Fibroblast of gingiva (primary cell): ENCODE measurements around the gene ORM1.

Experiments
- DNase-seq: peaks from one replicate; pipeline ENCODE4 v3.0.0-alpha.2; 2011; ENCODE audit warnings: low read depth

Gene ORM1

GRCh38 chr9:114344188-114344566 lies 21.3 kb downstream of the ORM1 start:
- no peak for DNase-seq

DNA sequence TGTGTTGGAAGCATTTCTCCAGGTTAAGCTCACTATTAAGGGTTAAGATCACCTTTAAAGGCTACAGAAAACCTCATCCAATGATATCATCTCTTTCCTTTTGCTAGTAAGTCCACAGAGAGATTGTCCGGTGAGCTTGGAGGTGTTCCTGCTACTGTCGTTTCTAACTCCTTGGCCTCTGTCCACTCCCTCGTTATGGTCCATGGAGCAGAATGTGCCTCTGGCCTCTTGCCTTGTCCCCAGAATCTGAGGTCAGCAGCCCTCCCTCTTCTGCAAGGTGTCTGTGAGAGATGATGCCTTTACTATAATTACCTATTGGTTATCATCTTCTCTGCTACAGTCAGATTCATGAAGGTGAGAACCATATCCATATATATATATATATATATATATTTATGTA lies 21.8 kb downstream of the ORM1 start:
- no peak for DNase-seq

- no peak for DNase-seq
Observed at GRCh38 chr9:114345493-114346065, 22.7 kb downstream of the ORM1 start.

DNA sequence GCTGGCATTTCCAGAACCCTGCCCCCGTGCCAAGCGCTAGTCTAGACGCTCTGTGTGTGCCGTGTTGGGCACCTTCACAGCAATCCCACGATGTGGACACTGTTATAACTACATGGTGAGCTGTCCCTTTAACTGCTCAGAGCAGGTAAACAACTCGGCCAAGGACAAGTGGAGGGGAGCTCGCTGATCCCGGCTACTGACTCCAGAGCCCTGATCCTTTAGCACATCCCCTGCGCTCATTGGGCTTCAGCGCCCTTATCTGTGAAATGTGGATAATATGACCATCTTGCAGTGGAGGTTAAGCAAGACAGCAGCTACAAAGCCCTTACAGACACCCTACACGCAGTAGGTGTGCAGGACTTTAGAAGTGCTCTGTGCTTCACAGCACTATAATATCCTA lies 23.2 kb downstream of the ORM1 start:
- no peak for DNase-seq

DNA sequence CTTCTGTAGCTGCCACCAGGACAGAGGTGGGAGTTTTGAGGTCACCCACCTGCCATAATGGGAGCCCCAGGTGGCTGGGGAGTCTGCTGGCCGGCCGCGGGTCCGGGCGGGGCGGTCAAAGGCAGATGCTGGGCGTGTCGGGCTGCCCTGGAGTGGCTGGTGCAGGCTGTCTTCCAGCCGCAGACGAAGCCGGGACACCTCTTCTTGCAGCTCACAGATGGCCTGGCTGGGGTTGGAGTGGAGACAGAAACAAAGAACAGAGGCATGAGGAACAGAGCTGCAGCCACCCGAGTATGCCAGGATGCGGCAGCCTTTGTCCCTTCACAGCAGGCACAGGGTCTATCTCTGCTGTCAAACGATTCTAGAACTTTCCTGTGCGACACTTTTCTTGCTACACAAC lies 24.8 kb downstream of the ORM1 start:
- DNase-seq: no peak

- no peak for DNase-seq
Observed at GRCh38 chr9:114348261-114348905, 25.5 kb downstream of the ORM1 start.

DNA sequence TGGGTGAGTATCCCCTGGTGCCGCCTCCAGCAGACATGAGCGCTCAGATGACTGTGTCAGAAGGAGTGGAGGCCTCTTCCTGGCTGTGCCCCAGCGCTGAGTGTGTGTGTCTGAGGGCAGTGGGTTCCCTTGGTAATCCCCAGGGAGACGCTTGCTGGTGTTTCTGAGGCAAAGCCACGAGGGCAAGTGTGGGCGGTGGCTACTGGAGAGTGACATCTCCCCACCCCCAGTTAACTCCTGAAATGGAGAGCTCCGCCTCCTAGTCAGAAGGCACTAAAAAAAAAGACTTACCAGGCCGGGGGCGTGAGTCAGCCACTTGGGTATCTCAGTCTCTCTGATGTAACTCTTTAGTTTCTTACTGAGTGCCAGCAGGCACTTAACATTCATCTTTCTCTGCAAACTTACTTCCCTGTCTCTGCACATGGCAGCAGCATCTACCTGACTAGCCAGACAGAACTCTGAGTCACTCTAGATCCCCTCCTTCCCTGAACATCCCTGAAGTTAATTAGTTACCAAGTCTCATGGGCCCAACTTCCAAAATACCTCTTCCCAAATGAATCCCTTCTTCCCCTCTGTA lies 26.1 kb downstream of the ORM1 start:
- peak; percentile 97 for DNase-seq

DNA sequence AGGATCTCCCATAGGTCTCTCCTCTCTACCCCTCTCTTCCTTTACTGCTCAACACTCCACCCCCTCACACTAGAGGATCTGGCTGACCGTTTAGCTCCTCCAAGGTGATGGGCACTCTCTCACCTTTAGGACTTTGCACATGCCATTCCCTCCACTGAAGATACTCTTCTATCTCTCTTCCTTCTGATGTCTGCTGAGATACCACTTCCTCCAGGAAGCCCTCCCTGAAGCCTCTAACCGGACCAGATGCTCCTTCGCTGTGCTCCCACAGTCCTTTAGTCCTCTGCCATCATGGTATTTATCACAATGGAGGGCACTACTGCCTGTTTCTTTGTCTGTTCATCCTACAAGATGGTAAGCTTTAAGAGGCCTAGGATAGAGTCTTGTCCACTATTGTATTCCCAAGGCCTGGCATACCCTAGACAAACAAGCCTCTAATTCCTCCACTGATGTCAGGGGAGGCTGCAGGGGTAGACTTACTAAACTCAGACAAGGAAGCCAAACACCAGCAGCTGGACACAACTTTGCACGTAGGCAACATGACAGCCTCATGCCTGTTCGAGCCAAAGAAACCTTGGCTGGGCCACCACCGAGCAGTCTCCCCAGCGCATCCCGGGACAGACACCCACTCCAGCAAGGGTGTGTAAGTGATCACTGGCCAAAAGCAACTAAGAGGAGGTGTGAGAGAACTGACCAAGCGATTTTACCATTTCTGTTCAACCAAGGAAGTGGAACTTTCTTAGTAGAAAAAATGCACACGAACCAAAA lies 27.0 kb downstream of the ORM1 start:
- no peak for DNase-seq

DNA sequence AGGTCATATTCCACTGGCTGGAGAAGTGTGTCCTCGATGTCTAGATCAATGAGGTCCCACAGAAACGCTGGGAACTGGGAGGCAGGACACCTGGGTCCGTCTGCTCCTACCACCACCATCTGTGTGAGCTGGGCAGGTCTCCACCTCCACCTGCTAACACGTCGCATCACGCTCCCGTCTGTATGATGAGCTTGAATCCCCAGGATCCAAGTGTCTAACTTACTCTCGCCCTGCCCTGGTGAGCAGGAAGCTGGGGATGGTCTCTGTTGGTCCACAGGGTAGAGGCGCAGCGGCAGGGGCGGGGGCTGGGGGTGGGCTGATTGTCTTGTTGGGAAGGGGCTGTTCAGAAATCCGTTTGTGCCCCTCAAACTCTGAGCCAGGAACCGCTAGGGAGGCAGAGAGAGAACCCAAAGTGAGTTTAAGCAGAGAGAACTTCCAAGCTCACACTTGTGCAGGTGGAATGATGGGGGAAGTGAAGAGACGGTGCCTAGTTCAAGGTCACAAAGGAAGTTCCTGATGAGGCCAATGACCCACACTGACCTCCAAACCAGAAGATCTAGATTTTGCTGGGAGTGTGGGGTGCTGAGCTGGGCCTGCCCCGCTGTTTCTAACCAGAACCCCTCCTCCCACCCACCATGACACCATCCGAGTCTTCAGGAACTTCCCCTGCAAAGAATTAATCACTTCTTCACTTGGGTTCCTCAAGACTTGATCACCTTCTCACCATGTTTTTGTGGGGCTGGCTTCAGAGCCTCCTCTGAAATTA lies 27.9 kb downstream of the ORM1 start:
- no peak for DNase-seq

GRCh38 chr9:114351932-114352331 lies 29.0 kb downstream of the ORM1 start:
- DNase-seq: no peak

GRCh38 chr9:114355821-114356220 lies 32.9 kb downstream of the ORM1 start:
- no peak for DNase-seq

- no peak for DNase-seq
Observed at GRCh38 chr9:114356792-114357191, 33.9 kb downstream of the ORM1 start.

DNA sequence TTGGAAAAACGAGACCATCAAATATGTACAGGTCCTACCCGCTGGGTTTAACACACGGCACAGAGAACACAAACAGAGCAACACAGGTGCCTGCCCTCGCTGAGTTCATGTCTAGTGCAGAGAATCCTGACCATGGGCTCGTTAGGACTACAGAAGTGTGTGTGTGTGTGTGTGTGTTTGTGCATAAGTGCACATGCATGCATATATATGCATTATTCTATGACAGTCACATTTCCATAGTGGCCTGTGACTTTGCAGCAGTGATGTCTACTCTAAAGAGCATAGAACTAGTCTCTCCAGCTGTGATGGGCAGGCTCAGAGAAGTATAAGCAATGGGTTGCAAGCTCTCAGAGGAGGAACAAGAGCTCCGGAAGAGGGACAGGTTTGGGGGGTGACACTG lies 34.5 kb downstream of the ORM1 start:
- no peak for DNase-seq

GRCh38 chr9:114357911-114358328 lies 35.0 kb downstream of the ORM1 start:
- DNase-seq: no peak

DNA sequence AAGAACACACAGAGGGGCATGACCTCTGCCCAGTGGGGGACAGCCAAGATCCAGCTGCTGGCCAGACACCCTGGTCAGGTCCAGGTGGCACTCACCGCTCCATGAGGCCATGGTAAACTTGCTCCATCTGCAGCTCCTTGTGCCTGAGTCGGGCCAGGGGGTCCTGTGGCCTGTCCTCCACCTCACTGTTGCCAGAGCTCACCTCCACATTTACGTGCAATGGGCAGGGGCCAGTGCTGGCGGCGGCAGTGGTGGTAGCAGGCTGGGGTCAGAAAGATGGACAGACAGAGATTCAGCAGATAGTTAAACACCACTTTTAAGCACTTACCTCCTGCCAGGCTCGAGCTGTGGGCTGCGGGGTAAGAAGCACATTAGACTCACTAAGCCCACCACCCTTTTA lies 36.9 kb downstream of the ORM1 start:
- no peak for DNase-seq

- DNase-seq: no peak
Observed at GRCh38 chr9:114361542-114361941, 38.6 kb downstream of the ORM1 start.

DNA sequence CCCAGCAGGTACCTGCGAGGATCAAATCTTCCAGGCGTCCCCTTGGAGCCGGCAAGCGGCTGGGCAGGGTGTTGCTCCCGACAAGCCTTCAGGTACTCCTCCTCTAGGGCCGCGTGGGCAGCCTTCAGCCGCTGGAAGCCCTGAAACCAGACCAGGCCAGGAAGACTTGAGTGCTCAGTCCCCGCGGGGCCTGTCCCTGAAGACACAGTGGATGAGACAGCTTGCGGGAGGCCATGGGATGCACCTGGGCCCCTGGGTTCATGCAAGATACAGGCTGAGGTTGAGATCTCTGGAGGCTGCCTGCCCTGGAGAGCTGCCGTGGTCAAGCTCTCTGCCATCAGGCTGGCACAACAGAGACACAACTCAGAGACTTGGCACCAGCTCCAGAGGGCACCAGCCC lies 39.5 kb downstream of the ORM1 start:
- DNase-seq: no peak

GRCh38 chr9:114363424-114363823 lies 40.5 kb downstream of the ORM1 start:
- no peak for DNase-seq

DNA sequence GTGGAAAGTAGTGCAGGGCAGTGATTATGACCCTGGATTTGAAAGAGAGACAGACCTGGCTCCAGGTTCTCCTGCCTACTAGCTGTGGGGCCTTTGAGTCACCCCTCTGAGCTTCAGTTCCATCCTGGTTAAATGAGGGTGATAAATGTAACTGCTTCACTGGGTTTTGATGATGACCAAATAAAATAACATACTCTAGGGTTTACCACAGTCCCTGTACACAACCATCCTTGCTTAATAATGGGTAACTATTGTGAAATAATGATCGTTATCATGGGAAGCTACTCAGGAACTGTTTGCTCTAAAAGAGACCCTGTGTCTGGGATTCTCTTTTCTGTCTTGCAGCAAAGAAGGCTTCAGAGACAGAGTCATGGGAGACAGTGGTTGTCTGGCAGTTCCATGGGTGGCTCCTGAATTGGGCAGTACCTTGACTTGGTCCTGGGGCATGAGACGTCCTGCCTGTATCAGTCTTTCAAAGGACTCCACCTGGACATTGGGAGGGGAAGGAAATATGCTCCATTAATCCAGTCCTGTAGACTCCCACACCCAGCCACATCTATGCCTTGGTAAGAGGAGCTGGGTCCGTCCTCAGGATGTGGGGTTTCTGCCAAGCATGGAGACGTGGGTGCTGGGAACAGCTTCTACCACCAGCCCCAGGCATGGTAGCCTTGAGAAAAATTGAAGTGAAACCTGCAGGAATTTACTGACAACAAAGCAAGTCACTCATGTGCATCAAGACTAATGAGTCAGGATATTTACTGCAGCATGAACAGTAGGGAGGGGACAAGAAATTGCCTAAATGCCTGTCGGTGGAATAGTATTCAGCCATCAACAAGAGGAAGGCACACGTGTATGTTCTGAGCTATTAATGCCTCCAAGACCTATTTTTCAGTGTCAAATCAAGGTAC lies 41.5 kb downstream of the ORM1 start:
- peak; percentile 80 for DNase-seq

DNA sequence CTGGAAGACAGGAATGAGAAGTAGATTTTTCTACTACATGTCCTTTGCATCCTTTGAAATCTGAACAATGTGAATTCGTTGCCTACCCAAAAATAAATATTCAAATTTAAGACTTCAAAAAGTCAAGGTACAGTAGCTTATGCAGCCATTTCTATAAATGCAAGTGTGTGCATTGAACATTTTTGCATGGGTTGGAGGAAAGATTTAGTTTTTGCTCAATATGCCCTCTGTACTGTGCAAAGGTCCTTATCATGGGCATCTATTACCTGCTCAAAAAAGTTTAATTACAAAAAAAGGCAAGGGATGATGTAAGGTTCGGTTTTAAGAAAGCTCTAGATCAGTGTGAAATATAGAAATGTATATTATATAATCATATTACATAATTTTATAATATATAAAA lies 42.3 kb downstream of the ORM1 start:
- no peak for DNase-seq
